Hindlimb muscle (tissue), 1 donor: ENCODE measurements around the gene ATIC. TPM values are rescaled to one million over a fixed set of nuclear protein-coding genes. Genes with fewer than 3 reads are reported as not detected.

Experiments
- polyA plus RNA-seq: library from polyadenylated mRNA; unstranded; fragments of 120-200 nt; gene quantifications from one replicate; pipeline ENCODE4 v1.2.1, GENCODE V29; 2013; ENCODE audit not compliant: insufficient read length

The ATIC gene
- polyA plus RNA-seq, 1 donor: 50.8 TPM

Other genes starting within 250 kb of the ATIC start
- gene ABCA12, start 173.4 kb upstream of the ATIC start, polyA plus RNA-seq: 0.14 TPM
- 373 TPM for gene FN1, start 124.0 kb downstream of the ATIC start, polyA plus RNA-seq